ENCODE results near the gene CCDC146.

Gene CCDC146

DNA sequence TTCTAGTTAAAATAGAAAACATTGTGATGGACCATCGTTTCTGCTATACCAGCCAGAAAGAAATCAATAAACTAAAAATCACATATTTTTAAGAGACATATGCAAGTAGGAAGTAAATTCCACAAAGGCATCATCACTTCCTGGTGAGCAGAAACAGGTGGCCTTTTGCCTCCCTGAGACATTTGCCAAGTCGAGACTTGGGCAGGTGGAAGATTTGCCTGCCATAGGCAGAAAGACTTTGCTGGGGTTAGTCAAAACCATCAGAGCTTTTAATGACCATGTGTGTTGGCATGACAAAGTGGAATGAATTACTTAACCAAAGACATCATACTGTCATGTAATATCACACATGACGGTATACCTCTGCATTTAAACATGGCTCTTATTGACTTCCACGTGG lies 143.3 kb downstream of the CCDC146 start:
- H3K9ac ChIP-seq (ENCODE audit: low read length), result no peak overlapping the region
- no peaks in the 10 kb centered on the region for H3K79me2 ChIP-seq (ENCODE audit: insufficient read depth, low read length)
- H2AFZ ChIP-seq (ENCODE audit: low read depth, low read length, severe bottlenecking), result no peak overlapping the region
- no peaks in the 10 kb centered on the region for H4K20me1 ChIP-seq (ENCODE audit: low read depth, low read length)
- H3F3A ChIP-seq (ENCODE audit: insufficient read depth), result no peaks in the 10 kb centered on the region
- no peak overlapping the region for H3K4me2 ChIP-seq (ENCODE audit: low read depth, low read length, poor library complexity, severe bottlenecking)
- H3K27me3 ChIP-seq (ENCODE audit: low read length), result no peaks in the 10 kb centered on the region
- no peaks in the 10 kb centered on the region for H3K9me3 ChIP-seq (ENCODE audit: insufficient read depth, low read length)
- no peak overlapping the region for H3K4me3 ChIP-seq (ENCODE audit: insufficient read depth, low read length, poor library complexity, severe bottlenecking)
- TF ChIP-seq, protein P1, sequence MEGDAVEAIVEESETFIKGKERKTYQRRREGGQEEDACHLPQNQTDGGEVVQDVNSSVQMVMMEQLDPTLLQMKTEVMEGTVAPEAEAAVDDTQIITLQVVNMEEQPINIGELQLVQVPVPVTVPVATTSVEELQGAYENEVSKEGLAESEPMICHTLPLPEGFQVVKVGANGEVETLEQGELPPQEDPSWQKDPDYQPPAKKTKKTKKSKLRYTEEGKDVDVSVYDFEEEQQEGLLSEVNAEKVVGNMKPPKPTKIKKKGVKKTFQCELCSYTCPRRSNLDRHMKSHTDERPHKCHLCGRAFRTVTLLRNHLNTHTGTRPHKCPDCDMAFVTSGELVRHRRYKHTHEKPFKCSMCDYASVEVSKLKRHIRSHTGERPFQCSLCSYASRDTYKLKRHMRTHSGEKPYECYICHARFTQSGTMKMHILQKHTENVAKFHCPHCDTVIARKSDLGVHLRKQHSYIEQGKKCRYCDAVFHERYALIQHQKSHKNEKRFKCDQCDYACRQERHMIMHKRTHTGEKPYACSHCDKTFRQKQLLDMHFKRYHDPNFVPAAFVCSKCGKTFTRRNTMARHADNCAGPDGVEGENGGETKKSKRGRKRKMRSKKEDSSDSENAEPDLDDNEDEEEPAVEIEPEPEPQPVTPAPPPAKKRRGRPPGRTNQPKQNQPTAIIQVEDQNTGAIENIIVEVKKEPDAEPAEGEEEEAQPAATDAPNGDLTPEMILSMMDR (IDR thresholded peaks at IDR 0.05; ENCODE audit: insufficient read depth, low read length, poor library complexity, severe bottlenecking), result no peak
- no peak for TF ChIP-seq EZH2phosphoT487 (conservative IDR thresholded peaks at IDR 0.05; ENCODE audit: low read length)
- H3K9me2 ChIP-seq (replicated peaks; ENCODE audit: insufficient read depth, low read length), result no peaks in the 10 kb centered on the region
- no peak overlapping the region for H3K27ac ChIP-seq (ENCODE audit: low read depth, low read length)
- H3K36me3 ChIP-seq (ENCODE audit: low read length), result no peaks in the 10 kb centered on the region

DNA sequence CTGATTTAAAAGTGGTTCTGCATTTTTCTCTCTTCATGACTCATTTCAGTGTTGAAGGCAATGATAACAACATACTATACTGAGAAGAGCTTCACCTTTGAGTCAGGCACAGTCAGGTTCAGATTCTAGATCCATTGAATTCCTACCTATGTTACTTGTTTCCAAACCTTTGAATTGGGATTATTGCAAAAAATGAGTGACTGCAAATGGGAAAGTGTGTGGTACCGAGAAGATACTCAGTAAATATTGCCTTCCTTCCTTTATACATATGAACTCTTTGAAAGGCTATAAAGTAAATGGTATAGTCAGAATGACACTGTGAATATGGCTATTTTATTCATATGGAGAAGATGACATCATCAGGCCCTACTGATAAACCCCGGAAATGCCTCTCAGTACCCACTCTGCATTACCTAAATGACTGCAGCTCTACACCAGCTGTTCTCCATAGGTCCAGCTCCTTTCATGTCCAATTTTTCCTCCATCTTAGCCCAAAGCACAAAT lies 143.9 kb downstream of the CCDC146 start:
- Histone ChIP-seq H3F3A (ENCODE audit: insufficient read depth) (no peaks in the 10 kb centered on the region), H3K9me2 (replicated peaks; ENCODE audit: insufficient read depth, low read length) (no peaks in the 10 kb centered on the region), H3K27me3 (ENCODE audit: low read length) (no peaks in the 10 kb centered on the region), H3K36me3 (ENCODE audit: low read length) (no peaks in the 10 kb centered on the region), H3K4me2 (ENCODE audit: low read depth, low read length, poor library complexity, severe bottlenecking) (no peak overlapping the region), H3K27ac (ENCODE audit: low read depth, low read length) (no peak overlapping the region), H3K9me3 (ENCODE audit: insufficient read depth, low read length) (no peaks in the 10 kb centered on the region), H3K4me3 (ENCODE audit: insufficient read depth, low read length, poor library complexity, severe bottlenecking) (no peak overlapping the region), H3K79me2 (ENCODE audit: insufficient read depth, low read length) (no peaks in the 10 kb centered on the region), H4K20me1 (ENCODE audit: low read depth, low read length) (no peaks in the 10 kb centered on the region), H2AFZ (ENCODE audit: low read depth, low read length, severe bottlenecking) (no peak overlapping the region), H3K9ac (ENCODE audit: low read length) (no peak overlapping the region)
- TF ChIP-seq, protein P1 (IDR thresholded peaks at IDR 0.05; ENCODE audit: insufficient read depth, low read length, poor library complexity, severe bottlenecking), result no peak
- no peak for TF ChIP-seq EZH2phosphoT487 (conservative IDR thresholded peaks at IDR 0.05; ENCODE audit: low read length)

DNA sequence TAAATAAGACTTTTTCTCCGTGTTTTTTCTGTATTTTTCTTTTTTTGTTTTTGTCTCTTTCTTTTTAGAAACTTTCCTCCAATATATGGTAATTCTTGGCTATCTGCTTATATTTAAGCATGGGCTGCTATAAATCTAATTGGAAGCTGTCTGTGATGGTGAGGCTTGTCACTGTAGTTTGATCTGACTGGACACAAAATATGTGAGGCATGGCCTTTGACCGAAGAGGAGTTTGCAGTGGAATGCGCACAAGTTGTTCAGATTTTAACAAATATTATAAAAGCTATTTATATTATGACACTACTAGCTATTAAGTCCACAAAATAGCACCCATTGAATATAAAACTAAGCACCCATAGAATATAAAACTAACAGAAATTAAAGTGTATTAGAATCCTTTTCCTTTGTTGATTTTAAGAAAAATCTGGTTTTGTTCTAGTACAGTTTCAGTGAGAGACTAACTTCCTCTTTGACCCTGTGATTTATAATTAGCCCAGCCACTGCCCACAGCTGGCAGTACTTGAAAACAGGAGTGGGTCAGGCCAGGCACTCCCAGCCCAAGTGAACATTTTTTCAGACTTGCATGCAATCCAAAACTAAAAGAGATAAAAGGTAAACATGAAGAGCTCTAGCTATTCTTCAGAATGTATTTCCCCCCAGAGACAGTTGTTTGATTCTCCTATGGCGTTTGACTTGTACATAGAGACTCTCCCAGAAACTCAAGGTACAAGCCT lies 147.1 kb downstream of the CCDC146 start:
- Histone ChIP-seq H2AFZ (ENCODE audit: low read depth, low read length, severe bottlenecking) (no peak overlapping the region), H3K27ac (ENCODE audit: low read depth, low read length) (no peak overlapping the region), H3K9ac (ENCODE audit: low read length) (no peak overlapping the region), H3K4me3 (ENCODE audit: insufficient read depth, low read length, poor library complexity, severe bottlenecking) (no peak overlapping the region), H3K79me2 (ENCODE audit: insufficient read depth, low read length) (no peaks in the 10 kb centered on the region), H4K20me1 (ENCODE audit: low read depth, low read length) (no peaks in the 10 kb centered on the region), H3K27me3 (ENCODE audit: low read length) (no peaks in the 10 kb centered on the region), H3K9me2 (replicated peaks; ENCODE audit: insufficient read depth, low read length) (no peaks in the 10 kb centered on the region), H3F3A (ENCODE audit: insufficient read depth) (no peaks in the 10 kb centered on the region), H3K4me2 (ENCODE audit: low read depth, low read length, poor library complexity, severe bottlenecking) (no peak overlapping the region), H3K36me3 (ENCODE audit: low read length) (no peaks in the 10 kb centered on the region), H3K9me3 (ENCODE audit: insufficient read depth, low read length) (no peaks in the 10 kb centered on the region)
- no peak for TF ChIP-seq EZH2phosphoT487 (conservative IDR thresholded peaks at IDR 0.05; ENCODE audit: low read length)
- TF ChIP-seq, protein P1 (IDR thresholded peaks at IDR 0.05; ENCODE audit: insufficient read depth, low read length, poor library complexity, severe bottlenecking), result no peak
